Measurements from ENCODE around the gene SPIRE1. TPM values are rescaled to one million over a fixed set of nuclear protein-coding genes. Genes with fewer than 3 reads are reported as not detected.

SPIRE1 gene
- total RNA-seq, 4 donors from 2014 or later = 25.3 to 39.5 (median 30.6) TPM

GRCh38 chr18:12621742-12622306, 36.1 kb downstream of the SPIRE1 start:
- Histone ChIP-seq H3K27ac (no peak overlapping the region), H3K4me1 (no peaks in the 10 kb centered on the region), H3K27me3 (no peaks in the 10 kb centered on the region), H3K9me3 (no peaks in the 10 kb centered on the region), H3K4me3 (replicated peaks in 1 of 3) (no peak overlapping the region), H3K36me3 (no peaks in the 10 kb centered on the region)
- DNase-seq = no peak
- WGBS, 2 donors = 93 to 96% methylated on average over 5 of the region's 5 CpGs
- intact Hi-C loops (cut with DNase I) = no loop called here
- TF ChIP-seq POLR2A (IDR thresholded peaks at IDR 0.05) = no peak
- TF ChIP-seq CTCF (IDR thresholded peaks at IDR 0.05) = no peak

- TF ChIP-seq CTCF (IDR thresholded peaks at IDR 0.05) = no peak
- Histone ChIP-seq H3K9me3 (no peaks in the 10 kb centered on the region), H3K4me3 (replicated peaks in 1 of 3) (no peak overlapping the region), H3K27ac (peak overlapping the region in 1 of 3 donors; percentile 15), H3K4me1 (peaks cover 10% of the 10 kb centered on the region in 2 donors), H3K36me3 (no peaks in the 10 kb centered on the region), H3K27me3 (no peaks in the 10 kb centered on the region)
- 64 to 65% methylated on average over 2 of the region's 2 CpGs for WGBS, 2 donors
- DNase-seq = no peak
- intact Hi-C loops (cut with DNase I) = no loop called here
These were observed 42.2 kb downstream of the SPIRE1 start for GRCh38 chr18:12615748-12616147.

- Histone ChIP-seq H3K4me3 (replicated peaks in 1 of 3) (no peak overlapping the region), H3K27ac (peak overlapping the region in 1 of 3 donors; percentile 89), H3K4me1 (peaks cover 32 to 34% of the 10 kb centered on the region in 2 donors), H3K36me3 (no peaks in the 10 kb centered on the region), H3K27me3 (no peaks in the 10 kb centered on the region), H3K9me3 (no peaks in the 10 kb centered on the region)
- intact Hi-C loops (cut with DNase I) = no loop called here
- no peak for TF ChIP-seq CTCF (IDR thresholded peaks at IDR 0.05)
- no peak for TF ChIP-seq POLR2A (IDR thresholded peaks at IDR 0.05)
- 67 to 81% methylated on average over 1 of the region's 1 CpG for WGBS, 2 donors
- no peak for DNase-seq
These were observed 49.6 kb downstream of the SPIRE1 start for GRCh38 chr18:12608301-12608700.

GRCh38 chr18:12606592-12607315, 51.2 kb downstream of the SPIRE1 start:
- DNase-seq = no peak
- no peaks in the 10 kb centered on the region for H3K36me3 ChIP-seq
- no peak overlapping the region for H3K4me3 ChIP-seq (replicated peaks in 1 of 3)
- no peaks in the 10 kb centered on the region for H3K27me3 ChIP-seq
- TF ChIP-seq CTCF (IDR thresholded peaks at IDR 0.05) (no peak), POLR2A (IDR thresholded peaks at IDR 0.05) (no peak)
- peak overlapping the region; percentile 28 to 89 (median 77) for H3K27ac ChIP-seq
- H3K9me3 ChIP-seq = no peaks in the 10 kb centered on the region
- intact Hi-C loops (cut with DNase I) = no loop called here
- peaks cover 29 to 34% of the 10 kb centered on the region in 2 donors for H3K4me1 ChIP-seq
- 73 to 75% methylated on average over 10 of the region's 10 CpGs for WGBS, 2 donors

- TF ChIP-seq POLR2A (IDR thresholded peaks at IDR 0.05) (no peak), CTCF (IDR thresholded peaks at IDR 0.05) (no peak)
- Histone ChIP-seq H3K9me3 (no peaks in the 10 kb centered on the region), H3K4me1 (peaks cover 18 to 21% of the 10 kb centered on the region in 2 donors), H3K4me3 (replicated peaks in 1 of 3) (no peak overlapping the region), H3K36me3 (no peaks in the 10 kb centered on the region), H3K27me3 (no peaks in the 10 kb centered on the region), H3K27ac (no peak overlapping the region)
- 75 to 77% methylated on average over 3 of the region's 3 CpGs for WGBS, 2 donors
- intact Hi-C loops (cut with DNase I) = no loop called here
- DNase-seq = no peak
These were observed 53.4 kb downstream of the SPIRE1 start for GRCh38 chr18:12604445-12605007.
